ENCODE measurements around the gene SLC44A1. TPM values are rescaled to one million over a fixed set of nuclear protein-coding genes. Genes with fewer than 3 reads are reported as not detected.

Gene SLC44A1
- total and polyA plus RNA-seq, 2 experiments from 2014 or later: 32.4 to 38.7 TPM

DNA sequence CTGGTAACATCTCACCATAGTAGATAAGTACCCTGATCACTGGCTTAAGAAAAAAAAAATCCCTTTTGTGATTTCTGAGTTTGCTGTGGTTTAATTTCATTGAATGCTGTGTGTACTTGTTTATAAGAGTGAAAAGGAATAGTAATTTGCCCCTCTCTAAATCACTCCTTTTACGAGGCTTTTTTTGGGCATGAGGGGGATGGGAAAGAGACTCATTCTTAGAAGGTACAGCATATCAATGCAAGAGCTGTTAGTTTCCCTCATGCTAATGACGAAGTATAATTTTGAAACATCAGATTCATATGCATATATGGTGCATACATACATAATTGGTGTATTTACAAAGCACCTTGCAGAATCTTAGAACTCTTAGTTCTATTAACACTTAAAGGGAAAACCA lies 2.4 kb upstream of the SLC44A1 start:
- H3K9me3 ChIP-seq (ENCODE audit: low read depth): no peaks in the 10 kb centered on the region
- no peaks in the 10 kb centered on the region for H3K36me3 ChIP-seq
- no peak for DNase-seq (ENCODE audit: low read depth in 1 of 2, low spot score in 1 of 2)
- H3K27ac ChIP-seq: no peak overlapping the region
- TF ChIP-seq, protein P1, sequence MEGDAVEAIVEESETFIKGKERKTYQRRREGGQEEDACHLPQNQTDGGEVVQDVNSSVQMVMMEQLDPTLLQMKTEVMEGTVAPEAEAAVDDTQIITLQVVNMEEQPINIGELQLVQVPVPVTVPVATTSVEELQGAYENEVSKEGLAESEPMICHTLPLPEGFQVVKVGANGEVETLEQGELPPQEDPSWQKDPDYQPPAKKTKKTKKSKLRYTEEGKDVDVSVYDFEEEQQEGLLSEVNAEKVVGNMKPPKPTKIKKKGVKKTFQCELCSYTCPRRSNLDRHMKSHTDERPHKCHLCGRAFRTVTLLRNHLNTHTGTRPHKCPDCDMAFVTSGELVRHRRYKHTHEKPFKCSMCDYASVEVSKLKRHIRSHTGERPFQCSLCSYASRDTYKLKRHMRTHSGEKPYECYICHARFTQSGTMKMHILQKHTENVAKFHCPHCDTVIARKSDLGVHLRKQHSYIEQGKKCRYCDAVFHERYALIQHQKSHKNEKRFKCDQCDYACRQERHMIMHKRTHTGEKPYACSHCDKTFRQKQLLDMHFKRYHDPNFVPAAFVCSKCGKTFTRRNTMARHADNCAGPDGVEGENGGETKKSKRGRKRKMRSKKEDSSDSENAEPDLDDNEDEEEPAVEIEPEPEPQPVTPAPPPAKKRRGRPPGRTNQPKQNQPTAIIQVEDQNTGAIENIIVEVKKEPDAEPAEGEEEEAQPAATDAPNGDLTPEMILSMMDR (IDR thresholded peaks at IDR 0.05; ENCODE audit: low read depth, low read length): no peak
- H3K27me3 ChIP-seq: no peaks in the 10 kb centered on the region
- H3K4me3 ChIP-seq: no peak overlapping the region
- peaks cover 25% of the 10 kb centered on the region for H3K4me1 ChIP-seq (ENCODE audit: low read depth)

DNA sequence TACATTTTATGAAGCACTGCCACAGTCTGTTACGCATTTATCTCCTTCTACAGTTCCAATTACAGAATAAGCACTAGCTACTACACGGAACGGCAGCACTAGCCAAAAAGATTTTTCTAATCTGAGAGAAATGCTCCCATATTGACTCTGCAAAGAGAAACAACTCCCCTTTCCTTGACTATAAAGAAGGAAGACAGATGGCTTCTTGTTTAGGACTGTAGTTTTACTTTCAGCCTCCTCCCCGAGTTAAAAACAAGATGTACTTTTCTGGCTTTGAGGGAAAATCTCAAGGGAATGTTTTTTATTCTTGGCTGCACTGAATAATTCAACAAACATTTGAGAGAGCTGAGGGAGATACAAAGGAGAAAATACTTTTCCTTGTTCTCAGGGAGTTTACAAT lies 1.9 kb upstream of the SLC44A1 start:
- Histone ChIP-seq H3K27me3 (no peaks in the 10 kb centered on the region), H3K27ac (peak overlapping the region; percentile 20), H3K36me3 (no peaks in the 10 kb centered on the region), H3K9me3 (ENCODE audit: low read depth) (no peaks in the 10 kb centered on the region), H3K4me1 (ENCODE audit: low read depth) (peaks cover 29% of the 10 kb centered on the region), H3K4me3 (no peak overlapping the region)
- TF ChIP-seq, protein P1 (IDR thresholded peaks at IDR 0.05; ENCODE audit: low read depth, low read length): no peak
- peak in 1 of 2 donors; percentile 67 for DNase-seq (ENCODE audit: low read depth in 1 of 2, low spot score in 1 of 2)

DNA sequence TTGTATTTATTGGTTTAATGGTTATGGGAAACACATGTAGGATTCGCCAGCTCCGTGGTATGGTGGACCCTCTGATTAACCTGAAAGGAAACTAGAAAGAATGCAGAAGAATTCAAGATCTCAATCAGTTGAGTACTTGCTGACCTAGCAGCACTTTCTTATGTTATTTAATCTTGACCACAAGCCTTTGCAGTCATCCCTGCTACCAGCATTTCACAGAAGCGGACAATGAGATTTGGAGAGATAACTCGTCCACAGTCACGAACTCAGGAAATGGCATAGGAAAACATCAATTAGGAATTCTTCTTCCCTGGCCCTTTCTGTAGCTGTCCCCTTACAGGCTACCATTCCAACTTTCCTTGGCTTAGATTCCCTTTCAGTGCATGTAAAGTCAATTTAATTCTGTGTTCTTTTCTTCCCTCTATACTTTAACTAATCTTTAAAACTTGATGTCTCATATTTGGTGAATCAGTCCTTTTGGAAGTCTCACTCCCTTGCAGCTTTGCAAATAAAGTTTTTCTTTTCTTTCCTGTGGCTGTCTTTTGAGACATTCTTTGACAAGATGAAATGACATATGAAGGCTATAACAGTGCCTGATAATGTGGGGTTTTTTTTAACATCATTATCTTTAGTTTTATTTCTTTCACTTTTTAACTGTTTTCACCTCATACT lies 1.3 kb upstream of the SLC44A1 start:
- Histone ChIP-seq H3K36me3 (no peaks in the 10 kb centered on the region), H3K27ac (peak overlapping the region; percentile 20), H3K4me3 (no peak overlapping the region), H3K27me3 (no peaks in the 10 kb centered on the region), H3K4me1 (ENCODE audit: low read depth) (peaks cover 35% of the 10 kb centered on the region), H3K9me3 (ENCODE audit: low read depth) (no peaks in the 10 kb centered on the region)
- DNase-seq (ENCODE audit: low read depth in 1 of 2, low spot score in 1 of 2): peak in 1 of 2 donors; percentile 68
- TF ChIP-seq, protein P1 (IDR thresholded peaks at IDR 0.05; ENCODE audit: low read depth, low read length): no peak

DNA sequence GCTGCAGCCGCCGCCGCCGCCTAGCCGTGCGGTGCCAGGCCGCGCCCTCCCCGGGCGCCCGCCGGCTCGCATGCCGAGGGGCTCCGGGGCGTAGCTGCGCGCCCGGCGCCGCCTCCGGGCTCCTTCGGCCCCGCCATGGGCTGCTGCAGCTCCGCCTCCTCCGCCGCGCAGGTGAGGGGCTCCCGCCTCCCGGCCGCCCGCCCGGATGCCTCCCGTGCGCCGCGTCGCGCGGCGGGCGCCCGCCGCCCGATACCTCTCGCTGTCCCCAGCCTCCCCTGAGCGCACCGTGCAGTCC lies 230 bp downstream of the SLC44A1 start:
- Histone ChIP-seq H3K4me3 (peak overlapping the region; percentile 83), H3K27ac (peak overlapping the region; percentile 77), H3K27me3 (no peaks in the 10 kb centered on the region), H3K4me1 (ENCODE audit: low read depth) (peaks cover 37% of the 10 kb centered on the region), H3K36me3 (no peaks in the 10 kb centered on the region), H3K9me3 (ENCODE audit: low read depth) (no peaks in the 10 kb centered on the region)
- DNase-seq (ENCODE audit: low read depth in 1 of 2, low spot score in 1 of 2): no peak
- TF ChIP-seq, protein P1 (IDR thresholded peaks at IDR 0.05; ENCODE audit: low read depth, low read length): no peak

DNA sequence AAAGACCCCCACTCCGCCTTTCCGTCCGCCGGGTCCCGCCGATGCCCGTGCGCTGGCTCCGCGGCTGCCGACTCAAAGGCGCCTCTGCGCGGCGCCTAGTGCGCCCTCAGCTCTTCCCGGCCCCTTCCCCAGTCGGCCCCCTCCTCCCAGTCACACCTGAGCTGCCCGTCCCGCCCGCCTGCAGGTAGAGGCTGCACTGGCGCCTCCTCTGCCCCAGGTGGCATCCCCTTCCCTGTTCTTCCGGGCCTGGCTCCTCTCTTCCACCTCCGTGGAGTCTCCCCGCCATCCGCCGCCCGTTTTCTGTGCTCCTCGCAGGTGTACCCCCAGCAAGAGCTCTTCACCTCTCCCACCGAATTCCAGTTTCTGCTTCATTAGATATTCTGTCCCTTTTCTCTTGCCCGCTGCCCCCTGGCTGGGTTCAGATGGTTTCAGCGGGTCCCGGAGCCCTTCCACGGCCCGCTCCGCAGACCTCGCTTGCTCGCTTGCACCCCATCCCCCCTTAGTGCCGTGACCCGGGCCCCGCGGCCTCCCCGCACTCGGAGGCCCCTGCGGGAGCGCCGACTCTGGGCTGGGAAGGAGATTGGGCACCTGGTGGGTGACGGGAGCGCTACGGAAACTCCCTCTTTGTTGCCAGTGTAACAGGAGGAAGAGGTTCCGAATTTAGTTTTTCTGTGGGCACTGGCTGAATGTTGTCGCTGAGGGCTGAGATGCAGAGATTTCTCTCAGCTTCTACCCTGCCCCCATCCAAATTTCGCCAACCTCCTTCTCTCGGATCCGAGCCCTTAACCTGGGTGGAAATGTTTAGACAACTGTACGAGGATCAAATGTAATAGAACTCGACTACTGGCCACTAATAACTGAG lies 809 bp downstream of the SLC44A1 start:
- no peaks in the 10 kb centered on the region for H3K27me3 ChIP-seq
- peak; percentile 46 to 64 for DNase-seq (ENCODE audit: low read depth in 1 of 2, low spot score in 1 of 2)
- no peaks in the 10 kb centered on the region for H3K36me3 ChIP-seq
- peak overlapping the region; percentile 83 for H3K4me3 ChIP-seq
- peak overlapping the region; percentile 77 for H3K27ac ChIP-seq
- peaks cover 37% of the 10 kb centered on the region for H3K4me1 ChIP-seq (ENCODE audit: low read depth)
- H3K9me3 ChIP-seq (ENCODE audit: low read depth): no peaks in the 10 kb centered on the region
- TF ChIP-seq, protein P1 (IDR thresholded peaks at IDR 0.05; ENCODE audit: low read depth, low read length): peak; percentile 15

Data from cardiac muscle cell (in vitro differentiated cells and primary cell).